Caco-2 (cell line): ENCODE measurements around the gene IFIT2. TPM values are rescaled to one million over a fixed set of nuclear protein-coding genes. Genes with fewer than 3 reads are reported as not detected.

Experiments
- BruUV-seq: library from RNA; stranded (reverse); fragments of 400-500 nt; replicated peaks from 2 replicates; lab custom pipeline; 2021; lab: Mats Ljungman, UMichigan
- CTCF ChIA-PET: fragments of 300-600 bp; sonication (Branson Sonifier 250); formaldehyde crosslinking; loops from one replicate; lab custom pipeline; 2022; ENCODE audit warnings: antibody characterized with exemption; lab: Charles Lee
- POLR2A ChIA-PET: fragments of 300-600 bp; sonication (Branson Sonifier 250); formaldehyde crosslinking; loops from one replicate; lab custom pipeline; 2022; ENCODE audit warnings: antibody characterized with exemption; lab: Charles Lee
- DNase-seq, 2 experiments: peaks; one replicate each; pipeline versions ENCODE4 v3.0.0 to v3.0.0-alpha.2; 2020 to 2022
- H3K27me3 ChIP-seq: replicated peaks from 2 replicates; pipeline ENCODE4 v1.6.0; 2011; ENCODE audit warnings: low read length; ENCODE audit not compliant: control insufficient read depth, insufficient read depth
- H3K36me3 ChIP-seq: 2 replicates; pipeline ENCODE4 v1.5.1; 2011; ENCODE audit warnings: low read length; ENCODE audit not compliant: control insufficient read depth, insufficient read depth
- H3K4me1 ChIP-seq: fragments of 250-450 bp; sonication (Bioruptor Pico); 2 replicates; pipeline ENCODE4 v1.5.1; 2020; ENCODE audit warnings: mild to moderate bottlenecking
- H3K4me3 ChIP-seq: 2 replicates; pipeline ENCODE4 v1.5.1; 2011; ENCODE audit warnings: low read depth, mild to moderate bottlenecking, control low read depth, low read length
- H3K9me3 ChIP-seq: fragments of 250-450 bp; sonication (Bioruptor Pico); 2 replicates; pipeline ENCODE4 v1.5.1; 2020; ENCODE audit warnings: mild to moderate bottlenecking, moderate library complexity
- H3K27ac Mint-ChIP-seq: one replicate; pipeline ENCODE4 v1.8.0; 2022; ENCODE audit warnings: mixed read lengths; ENCODE audit not compliant: unreplicated experiment
- H3K27me3 Mint-ChIP-seq: one replicate; pipeline ENCODE4 v1.8.0; 2022; ENCODE audit warnings: mixed read lengths; ENCODE audit not compliant: insufficient read depth, unreplicated experiment
- H3K36me3 Mint-ChIP-seq: one replicate; pipeline ENCODE4 v1.8.0; 2022; ENCODE audit warnings: mild to moderate bottlenecking, mixed read lengths; ENCODE audit not compliant: insufficient read depth, unreplicated experiment
- H3K4me1 Mint-ChIP-seq: one replicate; pipeline ENCODE4 v1.8.0; 2022; ENCODE audit warnings: low read depth, mixed read lengths; ENCODE audit not compliant: unreplicated experiment
- H3K4me3 Mint-ChIP-seq: one replicate; pipeline ENCODE4 v1.8.0; 2022; ENCODE audit warnings: mild to moderate bottlenecking, moderate library complexity, mixed read lengths; ENCODE audit not compliant: unreplicated experiment
- H3K9me3 Mint-ChIP-seq: one replicate; pipeline ENCODE4 v1.8.0; 2022; ENCODE audit warnings: mixed read lengths; ENCODE audit not compliant: unreplicated experiment
- intact Hi-C: fragments of 100-400 bp; cut with micrococcal nuclease; formaldehyde crosslinking; loops from one replicate; pipeline ENCODE4 v1.10.0; 2022; ENCODE audit not compliant: unreplicated experiment
- total RNA-seq: library from RNA; stranded (reverse); gene quantifications from 2 replicates; pipeline ENCODE4 v1.2.3, GENCODE V29; 2022
- TF ChIP-seq, protein P1 (sequence below), 2 experiments: fragments of 200-600 bp in 1 of 2; IDR thresholded peaks; 1 replicate in 1 of 2; 2 replicates in 1 of 2; pipeline versions ENCODE4 v1.5.1 to v1.8.0; 2011 to 2022; ENCODE audit warnings: antibody characterized with exemption in 1 of 2, control low read depth in 1 of 2, inconsistent platforms in 1 of 2, low read depth in 1 of 2, low read length in 1 of 2, mild to moderate bottlenecking in 1 of 2, moderate library complexity in 1 of 2; ENCODE audit not compliant: insufficient read depth in 1 of 2, severe bottlenecking in 1 of 2, unreplicated experiment in 1 of 2

The IFIT2 gene
- total RNA-seq, 1 experiment from 2014 or later, result 0.43 TPM

- no peak overlapping the region for H3K4me3 Mint-ChIP-seq
- no peaks in the 10 kb centered on the region for H3K36me3 Mint-ChIP-seq
- no peaks in the 10 kb centered on the region for H3K27me3 Mint-ChIP-seq
- TF ChIP-seq, protein P1, sequence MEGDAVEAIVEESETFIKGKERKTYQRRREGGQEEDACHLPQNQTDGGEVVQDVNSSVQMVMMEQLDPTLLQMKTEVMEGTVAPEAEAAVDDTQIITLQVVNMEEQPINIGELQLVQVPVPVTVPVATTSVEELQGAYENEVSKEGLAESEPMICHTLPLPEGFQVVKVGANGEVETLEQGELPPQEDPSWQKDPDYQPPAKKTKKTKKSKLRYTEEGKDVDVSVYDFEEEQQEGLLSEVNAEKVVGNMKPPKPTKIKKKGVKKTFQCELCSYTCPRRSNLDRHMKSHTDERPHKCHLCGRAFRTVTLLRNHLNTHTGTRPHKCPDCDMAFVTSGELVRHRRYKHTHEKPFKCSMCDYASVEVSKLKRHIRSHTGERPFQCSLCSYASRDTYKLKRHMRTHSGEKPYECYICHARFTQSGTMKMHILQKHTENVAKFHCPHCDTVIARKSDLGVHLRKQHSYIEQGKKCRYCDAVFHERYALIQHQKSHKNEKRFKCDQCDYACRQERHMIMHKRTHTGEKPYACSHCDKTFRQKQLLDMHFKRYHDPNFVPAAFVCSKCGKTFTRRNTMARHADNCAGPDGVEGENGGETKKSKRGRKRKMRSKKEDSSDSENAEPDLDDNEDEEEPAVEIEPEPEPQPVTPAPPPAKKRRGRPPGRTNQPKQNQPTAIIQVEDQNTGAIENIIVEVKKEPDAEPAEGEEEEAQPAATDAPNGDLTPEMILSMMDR (IDR thresholded peaks at IDR 0.05; ENCODE audit: insufficient read depth in 1 of 2, low read depth in 1 of 2, low read length in 1 of 2, severe bottlenecking in 1 of 2, unreplicated experiment in 1 of 2), result no peak
- POLR2A ChIA-PET, result no interaction called here
- H3K4me1 Mint-ChIP-seq, result peaks cover 40% of the 10 kb centered on the region
- no peaks in the 10 kb centered on the region for H3K9me3 Mint-ChIP-seq
- DNase-seq, result no peak
- H3K4me1 ChIP-seq, result peaks cover 39% of the 10 kb centered on the region
- H3K36me3 ChIP-seq, result no peaks in the 10 kb centered on the region
- CTCF ChIA-PET, result interaction anchor here (1.4 kb wide), 1 partner anchor 44 kb away, joined by 8 read pairs; no protein-coding TSS in a partner anchor
- intact Hi-C loops, result no loop called here
- no TSS peak for BruUV-seq
- no peak overlapping the region for H3K27ac Mint-ChIP-seq
- H3K9me3 ChIP-seq, result no peaks in the 10 kb centered on the region
- no peak overlapping the region for H3K4me3 ChIP-seq
- no peaks in the 10 kb centered on the region for H3K27me3 ChIP-seq
Observed at GRCh38 chr10:89345367-89346000, 43.6 kb downstream of the IFIT2 start.

DNA sequence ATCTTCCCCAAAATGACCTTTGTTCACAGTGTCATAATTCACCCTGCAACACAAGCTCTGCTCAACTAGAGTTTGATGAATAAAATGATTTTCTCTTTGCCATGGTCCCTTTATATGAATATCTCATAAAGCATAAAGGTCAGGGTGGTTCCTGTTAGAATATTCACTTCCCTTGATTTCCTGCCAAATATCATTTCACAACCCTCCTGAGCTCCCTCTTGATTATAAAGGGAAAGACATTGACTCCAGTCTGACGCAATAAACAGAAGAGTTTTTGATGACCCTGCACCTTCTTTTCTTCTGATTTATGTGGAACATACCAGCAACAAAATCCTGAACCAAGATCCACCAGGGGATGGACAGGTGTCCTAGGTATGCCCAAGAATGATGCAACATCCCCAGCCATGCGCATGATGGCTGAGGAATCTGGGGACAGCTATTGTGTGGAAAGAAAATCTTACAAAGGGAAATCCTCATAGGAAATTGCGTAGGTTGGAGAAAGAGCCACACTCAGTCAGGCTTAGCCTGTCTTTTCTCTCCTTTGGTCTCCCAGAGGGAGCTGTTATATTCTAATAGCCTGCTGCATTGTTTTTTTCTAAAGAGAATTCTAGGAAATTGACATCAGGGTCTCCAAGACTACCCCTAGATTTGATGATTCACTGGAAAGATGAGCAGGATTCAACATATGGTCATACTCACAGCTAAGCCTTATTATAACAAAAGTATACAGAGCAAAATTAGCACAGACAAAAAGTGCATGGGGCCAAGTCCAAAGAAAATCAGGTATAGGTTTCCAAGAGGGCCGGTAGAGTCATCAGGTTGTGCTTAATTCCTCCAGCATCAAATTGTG lies 44.8 kb downstream of the IFIT2 start:
- TF ChIP-seq, protein P1 (IDR thresholded peaks at IDR 0.05; ENCODE audit: insufficient read depth in 1 of 2, low read depth in 1 of 2, low read length in 1 of 2, severe bottlenecking in 1 of 2, unreplicated experiment in 1 of 2), result no peak
- peaks cover 51% of the 10 kb centered on the region for H3K4me1 Mint-ChIP-seq
- peaks cover 51% of the 10 kb centered on the region for H3K4me1 ChIP-seq
- no peaks in the 10 kb centered on the region for H3K36me3 ChIP-seq
- no peak overlapping the region for H3K4me3 Mint-ChIP-seq
- peak overlapping the region; percentile 84 for H3K27ac Mint-ChIP-seq
- DNase-seq, result peak in 1 of 2 experiments; percentile 19
- peaks cover 1% of the 10 kb centered on the region for H3K36me3 Mint-ChIP-seq
- H3K27me3 ChIP-seq, result no peaks in the 10 kb centered on the region
- H3K9me3 ChIP-seq, result no peaks in the 10 kb centered on the region
- POLR2A ChIA-PET, result no interaction called here
- no peaks in the 10 kb centered on the region for H3K9me3 Mint-ChIP-seq
- no peaks in the 10 kb centered on the region for H3K27me3 Mint-ChIP-seq
- BruUV-seq, result no TSS peak
- CTCF ChIA-PET, result interaction anchor here (1.4 kb wide), 1 partner anchor 43 kb away, joined by 8 read pairs; no protein-coding TSS in a partner anchor
- H3K4me3 ChIP-seq, result no peak overlapping the region
- intact Hi-C loops, result no loop called here

GRCh38 chr10:89347701-89348457 lies 46.0 kb downstream of the IFIT2 start:
- Mint-ChIP-seq H3K27me3 (no peaks in the 10 kb centered on the region), H3K9me3 (no peaks in the 10 kb centered on the region), H3K36me3 (peaks cover 12% of the 10 kb centered on the region), H3K4me1 (peaks cover 52% of the 10 kb centered on the region), H3K4me3 (no peak overlapping the region), H3K27ac (peak overlapping the region; percentile 93)
- no TSS peak for BruUV-seq
- Histone ChIP-seq H3K9me3 (no peaks in the 10 kb centered on the region), H3K36me3 (no peaks in the 10 kb centered on the region), H3K4me3 (no peak overlapping the region), H3K4me1 (peaks cover 58% of the 10 kb centered on the region), H3K27me3 (no peaks in the 10 kb centered on the region)
- no peak for DNase-seq
- TF ChIP-seq, protein P1 (IDR thresholded peaks at IDR 0.05; ENCODE audit: insufficient read depth in 1 of 2, low read depth in 1 of 2, low read length in 1 of 2, severe bottlenecking in 1 of 2, unreplicated experiment in 1 of 2), result no peak
- ChIA-PET POLR2A (no interaction called here), CTCF (no interaction called here)
- intact Hi-C loops, result no loop called here
